AG04449 (cell line): ENCODE results near the gene FZD8.

Experiments used
- CTCF ChIA-PET: fragments of 350-600 bp; formaldehyde crosslinking; extraction: SDS; loops from one replicate; lab custom pipeline; 2021; ENCODE audit warnings: antibody characterized with exemption; lab: Yijun Ruan, JAX
- POLR2A ChIA-PET: fragments of 400-600, 350-600 bp; formaldehyde crosslinking; extraction: SDS; loops from one replicate; lab custom pipeline; 2020; ENCODE audit warnings: antibody characterized with exemption, inconsistent platforms; lab: Yijun Ruan, JAX
- DNase-seq: peaks from one replicate; pipeline ENCODE4 v3.0.0-alpha.2; 2010; ENCODE audit warnings: low read depth, low spot score
- H3K4me3 ChIP-seq: 2 replicates; pipeline ENCODE4 v1.5.1; 2011; ENCODE audit warnings: low read depth, mild to moderate bottlenecking, control low read depth, low read length
- TF ChIP-seq, protein P1 (sequence below): IDR thresholded peaks from one replicate; pipeline ENCODE4 v1.5.1; 2011; ENCODE audit warnings: mild to moderate bottlenecking, moderate library complexity, low read length, control low read depth, inconsistent platforms; ENCODE audit not compliant: insufficient read depth; ENCODE audit errors: missing control alignments

The FZD8 gene

GRCh38 chr10:35592441-35592840 is 49.7 kb downstream of the FZD8 start:
- H3K4me3 ChIP-seq: no peak overlapping the region
- no peak for DNase-seq
- POLR2A ChIA-PET: no interaction called here
- TF ChIP-seq, protein P1, sequence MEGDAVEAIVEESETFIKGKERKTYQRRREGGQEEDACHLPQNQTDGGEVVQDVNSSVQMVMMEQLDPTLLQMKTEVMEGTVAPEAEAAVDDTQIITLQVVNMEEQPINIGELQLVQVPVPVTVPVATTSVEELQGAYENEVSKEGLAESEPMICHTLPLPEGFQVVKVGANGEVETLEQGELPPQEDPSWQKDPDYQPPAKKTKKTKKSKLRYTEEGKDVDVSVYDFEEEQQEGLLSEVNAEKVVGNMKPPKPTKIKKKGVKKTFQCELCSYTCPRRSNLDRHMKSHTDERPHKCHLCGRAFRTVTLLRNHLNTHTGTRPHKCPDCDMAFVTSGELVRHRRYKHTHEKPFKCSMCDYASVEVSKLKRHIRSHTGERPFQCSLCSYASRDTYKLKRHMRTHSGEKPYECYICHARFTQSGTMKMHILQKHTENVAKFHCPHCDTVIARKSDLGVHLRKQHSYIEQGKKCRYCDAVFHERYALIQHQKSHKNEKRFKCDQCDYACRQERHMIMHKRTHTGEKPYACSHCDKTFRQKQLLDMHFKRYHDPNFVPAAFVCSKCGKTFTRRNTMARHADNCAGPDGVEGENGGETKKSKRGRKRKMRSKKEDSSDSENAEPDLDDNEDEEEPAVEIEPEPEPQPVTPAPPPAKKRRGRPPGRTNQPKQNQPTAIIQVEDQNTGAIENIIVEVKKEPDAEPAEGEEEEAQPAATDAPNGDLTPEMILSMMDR: no peak
- CTCF ChIA-PET: interaction anchor here (0.9 to 3.9 kb wide), 4 partner anchors 14 to 356 kb away, joined by 3 to 16 read pairs (median 4); no protein-coding TSS in a partner anchor

DNA sequence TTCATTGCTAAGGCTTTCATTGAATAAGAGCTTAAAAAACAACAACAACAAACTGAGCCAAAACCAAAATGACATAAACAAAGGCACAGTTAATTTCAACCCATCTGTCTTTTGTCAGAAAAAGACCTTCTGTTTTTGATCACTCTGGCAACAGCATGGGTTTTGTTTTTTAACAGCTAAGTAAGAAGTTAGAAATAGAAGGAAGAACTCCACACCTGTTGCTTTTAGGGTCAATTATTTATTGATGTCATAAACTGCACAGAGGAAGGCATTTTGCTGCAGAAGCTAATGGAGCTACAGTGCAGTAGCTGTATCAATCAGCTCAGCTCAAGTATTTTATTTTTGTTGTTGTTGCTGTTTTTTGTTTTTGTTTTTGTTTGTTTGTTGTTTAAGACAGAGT is 53.3 kb downstream of the FZD8 start:
- H3K4me3 ChIP-seq: no peak overlapping the region
- CTCF ChIA-PET: interaction anchor here (0.8 to 1.5 kb wide), 6 partner anchors 9 to 44 kb away, joined by 3 to 7 read pairs (median 4); no protein-coding TSS in a partner anchor
- TF ChIP-seq, protein P1: no peak
- no peak for DNase-seq
- POLR2A ChIA-PET: interaction anchor here (0.8 kb wide), 1 partner anchor 23 kb away, joined by 3 read pairs; no protein-coding TSS in a partner anchor
